Kidney (tissue), 14 donors: Measurements from ENCODE around the gene SLC2A9. TPM values are rescaled to one million over a fixed set of nuclear protein-coding genes. Genes with fewer than 3 reads are reported as not detected.

ENCODE experiments used
- DNase-seq, 5 donors: peaks; one replicate each; pipeline ENCODE4 v3.0.0-alpha.2; 2013 to 2020
- FAIRE-seq: peaks from 2 replicates; lab custom pipeline; 2012; peaks lifted over from hg19 to GRCh38; lab: Jason Lieb, UNC
- H3K27ac ChIP-seq, 2 donors: one replicate each; pipeline ENCODE4 v1.7.0; 2013; ENCODE audit warnings: low read depth in 2 of 2, low read length in 2 of 2, inconsistent platforms in 1 of 2
- H3K27me3 ChIP-seq: one replicate; pipeline ENCODE4 v1.7.1; 2013; ENCODE audit warnings: low read length, inconsistent platforms; ENCODE audit not compliant: control insufficient read depth, insufficient read depth
- H3K36me3 ChIP-seq, 3 donors: one replicate each; pipeline versions ENCODE4 v1.7.0 to v1.7.1; 2013; ENCODE audit warnings: low read length in 3 of 3, control low read depth in 1 of 3, inconsistent platforms in 1 of 3; ENCODE audit not compliant: insufficient read depth in 3 of 3, control insufficient read depth in 2 of 3
- H3K4me1 ChIP-seq, 3 donors: one replicate each; pipeline versions ENCODE4 v1.7.0 to v1.7.1; 2013; ENCODE audit warnings: low read length in 3 of 3, inconsistent platforms in 1 of 3, low read depth in 1 of 3; ENCODE audit not compliant: control insufficient read depth in 2 of 3, insufficient read depth in 2 of 3
- H3K4me3 ChIP-seq, 3 donors: one replicate each; pipeline versions ENCODE4 v1.7.0 to v1.8.1; 2013; ENCODE audit warnings: low read length in 3 of 3, control low read depth in 1 of 3, inconsistent platforms in 1 of 3
- H3K9ac ChIP-seq, 3 donors: one replicate each; pipeline versions ENCODE4 v1.7.0 to v1.7.1; 2013; ENCODE audit warnings: low read length in 3 of 3, control low read depth in 1 of 3, inconsistent platforms in 1 of 3
- H3K9me3 ChIP-seq, 3 donors: one replicate each; pipeline versions ENCODE4 v1.7.0 to v1.7.1; 2013; ENCODE audit warnings: low read length in 3 of 3, control low read depth in 1 of 3, inconsistent platforms in 1 of 3; ENCODE audit not compliant: control insufficient read depth in 2 of 3, insufficient read depth in 1 of 3
- CTCF ChIP-seq: IDR thresholded peaks from 3 replicates; pipeline ENCODE4 v1.5.1; 2012; ENCODE audit warnings: mild to moderate bottlenecking, moderate library complexity, borderline replicate concordance; ENCODE audit not compliant: insufficient read depth; ENCODE audit errors: extremely low read depth
- intact Hi-C: fragments of 100-400 bp; cut with DNase I; formaldehyde crosslinking; loops from one replicate; pipeline ENCODE4 v1.11.1; 2022
- polyA plus RNA-seq: library from polyadenylated mRNA; stranded (reverse); fragments of 350-450 nt; fragmentation: Illumina TruSeq; extraction: RNeasy Lipid Tissue Mini Kit (QIAGEN cat#74804); gene quantifications from one replicate; pipeline ENCODE4 v1.2.3, GENCODE V29; 2014; ENCODE audit warnings: low read depth, low replicate concordance; ENCODE audit not compliant: insufficient read depth
- total RNA-seq: library from RNA; stranded (reverse); fragmentation: NEBNext Ultra II Directional; extraction: Animal tissue kit (Norgen Biotek cat#: 25700); gene quantifications from one replicate; pipeline ENCODE4 v1.2.1, GENCODE V29; 2021
- donor health status: control.
- donor health status: control.
- donor health status: control.
- donor health status: control.
- donor health status: control.
- donor health status: DM: yes; HTN: yes; CAD: no.
- donor health status: Normal renal cell carcinoma (clear cell type).

The SLC2A9 gene
- total and polyA plus RNA-seq, 2 donors from 2014 or later, result 41.5 to 47.6 TPM

- no peak for FAIRE-seq
- Histone ChIP-seq H3K36me3 (peaks cover 0 to 24% (median 8%) of the 10 kb centered on the region in 3 donors), H3K4me3 (no peak overlapping the region), H3K4me1 (no peaks in the 10 kb centered on the region), H3K27ac (no peak overlapping the region), H3K9ac (no peak overlapping the region), H3K27me3 (no peaks in the 10 kb centered on the region), H3K9me3 (no peaks in the 10 kb centered on the region)
- TF ChIP-seq CTCF, result no peak
- no peak for DNase-seq
- intact Hi-C loops, result no loop called here
Measured at GRCh38 chr4:9916937-9917336, 104.4 kb downstream of the SLC2A9 start.

DNA sequence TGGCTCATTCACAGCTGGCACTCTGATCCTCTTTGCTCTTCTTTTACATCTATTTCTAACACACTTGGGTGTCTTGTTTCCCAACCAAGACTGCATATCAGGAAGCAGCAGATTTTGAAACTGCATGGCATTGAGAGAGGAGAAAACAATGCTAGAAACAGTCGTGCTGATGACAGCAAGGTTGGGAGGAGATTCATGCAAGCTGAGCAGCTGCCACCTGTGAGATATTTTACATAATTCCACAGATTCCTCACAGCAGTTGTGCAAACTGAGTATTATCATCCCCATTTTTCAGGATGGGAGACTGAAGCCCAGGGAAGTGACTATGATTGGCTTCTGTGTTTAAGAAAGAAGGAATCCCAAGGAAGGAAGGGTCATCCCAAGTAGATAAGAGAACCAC lies 105.0 kb downstream of the SLC2A9 start:
- no peak overlapping the region for H3K9ac ChIP-seq
- peaks cover 0 to 27% (median 8%) of the 10 kb centered on the region in 3 donors for H3K36me3 ChIP-seq
- H3K9me3 ChIP-seq, result no peaks in the 10 kb centered on the region
- DNase-seq (no peak), FAIRE-seq (no peak)
- H3K27ac ChIP-seq, result no peak overlapping the region
- H3K4me1 ChIP-seq, result no peaks in the 10 kb centered on the region
- H3K4me3 ChIP-seq, result no peak overlapping the region
- TF ChIP-seq CTCF, result no peak
- intact Hi-C loops, result no loop called here
- H3K27me3 ChIP-seq, result no peaks in the 10 kb centered on the region

DNA sequence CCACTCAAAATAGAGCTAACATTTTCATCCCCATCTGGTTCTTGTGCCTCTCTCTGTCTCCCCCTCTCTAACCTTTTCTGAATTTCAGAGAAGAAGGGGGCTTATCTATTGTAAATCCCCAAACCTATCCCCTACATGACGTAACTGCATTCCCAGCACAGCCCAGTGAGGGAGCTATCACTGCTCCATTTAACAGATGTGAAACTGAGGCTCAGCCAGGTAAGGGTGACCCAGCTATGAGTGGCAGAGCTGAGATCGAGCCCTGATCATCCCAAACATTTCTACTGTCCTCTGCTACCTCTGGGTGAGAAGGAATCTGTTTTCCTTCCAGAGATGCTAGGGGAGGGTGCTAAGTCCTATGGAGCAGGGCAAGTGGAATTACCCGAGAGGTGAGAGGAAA lies 107.5 kb downstream of the SLC2A9 start:
- no peak for FAIRE-seq
- TF ChIP-seq CTCF, result no peak
- Histone ChIP-seq H3K27me3 (no peaks in the 10 kb centered on the region), H3K27ac (no peak overlapping the region), H3K9me3 (no peaks in the 10 kb centered on the region), H3K4me3 (no peak overlapping the region), H3K9ac (no peak overlapping the region), H3K4me1 (no peaks in the 10 kb centered on the region), H3K36me3 (peaks cover 0 to 24% (median 5%) of the 10 kb centered on the region in 3 donors)
- DNase-seq, result no peak
- intact Hi-C loops, result no loop called here

GRCh38 chr4:9906996-9907395 lies 114.3 kb downstream of the SLC2A9 start:
- no peaks in the 10 kb centered on the region for H3K9me3 ChIP-seq
- no peaks in the 10 kb centered on the region for H3K27me3 ChIP-seq
- FAIRE-seq (no peak), DNase-seq (no peak)
- no peaks in the 10 kb centered on the region for H3K4me1 ChIP-seq
- no peak overlapping the region for H3K4me3 ChIP-seq
- no peak for TF ChIP-seq CTCF
- intact Hi-C loops, result no loop called here
- no peak overlapping the region for H3K27ac ChIP-seq
- H3K36me3 ChIP-seq, result peaks cover 0 to 27% (median 17%) of the 10 kb centered on the region in 3 donors
- H3K9ac ChIP-seq, result no peak overlapping the region
